ENCODE measurements around the gene UBB. TPM values are rescaled to one million over a fixed set of nuclear protein-coding genes. Genes with fewer than 3 reads are reported as not detected.

The UBB gene
- total RNA-seq, 2 donors from 2014 or later: 862 to 1,091 TPM

- Histone ChIP-seq H3K27me3 (no peaks in the 10 kb centered on the region), H3K9me3 (no peaks in the 10 kb centered on the region), H3K27ac (no peak overlapping the region), H3K4me1 (no peaks in the 10 kb centered on the region), H3K4me3 (no peak overlapping the region), H3K36me3 (no peaks in the 10 kb centered on the region)
- DNase-seq (ENCODE audit: low spot score): no peak
- peak in 1 of 2 donors; percentile 54 for TF ChIP-seq CTCF (IDR thresholded peaks at IDR 0.05)
These were observed 47.4 kb downstream of the UBB start for GRCh38 chr17:16428098-16428882.

- Histone ChIP-seq H3K36me3 (no peaks in the 10 kb centered on the region), H3K27ac (no peak overlapping the region), H3K4me1 (no peaks in the 10 kb centered on the region), H3K27me3 (no peaks in the 10 kb centered on the region), H3K4me3 (no peak overlapping the region), H3K9me3 (no peaks in the 10 kb centered on the region)
- no peak for DNase-seq (ENCODE audit: low spot score)
- no peak for TF ChIP-seq CTCF (IDR thresholded peaks at IDR 0.05)
These were observed 48.2 kb downstream of the UBB start for GRCh38 chr17:16429083-16429482.

- Histone ChIP-seq H3K27me3 (no peaks in the 10 kb centered on the region), H3K36me3 (no peaks in the 10 kb centered on the region), H3K4me3 (no peak overlapping the region), H3K27ac (no peak overlapping the region), H3K4me1 (no peaks in the 10 kb centered on the region), H3K9me3 (no peaks in the 10 kb centered on the region)
- TF ChIP-seq CTCF (IDR thresholded peaks at IDR 0.05): no peak
- DNase-seq (ENCODE audit: low spot score): no peak
These were observed 49.8 kb downstream of the UBB start for GRCh38 chr17:16430650-16431049.

- no peak overlapping the region for H3K4me3 ChIP-seq
- no peaks in the 10 kb centered on the region for H3K4me1 ChIP-seq
- no peaks in the 10 kb centered on the region for H3K27me3 ChIP-seq
- DNase-seq (ENCODE audit: low spot score): no peak
- H3K36me3 ChIP-seq: no peaks in the 10 kb centered on the region
- no peak overlapping the region for H3K27ac ChIP-seq
- TF ChIP-seq CTCF (IDR thresholded peaks at IDR 0.05): no peak
- no peaks in the 10 kb centered on the region for H3K9me3 ChIP-seq
These were observed 51.1 kb downstream of the UBB start for GRCh38 chr17:16432017-16432416.

Other genes starting within 250 kb of the UBB start
- 10 to 100 TPM; 79.7 to 84.3 TPM for gene NCOR1, start 165.6 kb upstream of the UBB start, total RNA-seq
- 10 to 100 TPM; 10.3 to 14.0 TPM for gene PIGL, start 163.9 kb upstream of the UBB start, total RNA-seq
- gene CENPV, start 27.6 kb upstream of the UBB start, total RNA-seq: 10 to 100 TPM; 15.8 to 16.9 TPM
- 10 to 100 TPM in 1 of 2 donors, 1 to 10 TPM in 1; 6.7 to 15.0 TPM for gene TRPV2, start 34.5 kb downstream of the UBB start, total RNA-seq
- 1 to 10 TPM in 1 of 2 donors, under 1 TPM in 1; 0.93 to 2.6 TPM for gene LRRC75A, start 111.1 kb downstream of the UBB start, total RNA-seq
- gene ZNF287, start 188.1 kb downstream of the UBB start, total RNA-seq: 1 to 10 TPM; 5.2 to 8.7 TPM